Thyroid gland (tissue), 4 donors: ENCODE data around the gene NRG3.

ENCODE experiments used
- CTCF ChIP-seq, 6 experiments: fragments of 200-600 bp in 3 of 6; fragments of 450-650 bp in 3 of 6; sonication (generic) in 3 of 6; IDR thresholded peaks; one replicate each; pipeline ENCODE4 v1.5.1; 2016 to 2019; ENCODE audit warnings: antibody characterized with exemption in 6 of 6, mild to moderate bottlenecking in 2 of 6, inconsistent platforms in 1 of 6, moderate library complexity in 1 of 6
- POLR2A ChIP-seq, 2 donors: fragments of 450-650 bp; IDR thresholded peaks; one replicate each; pipeline ENCODE4 v1.6.1; 2017; ENCODE audit warnings: antibody characterized with exemption in 2 of 2, mild to moderate bottlenecking in 2 of 2, moderate library complexity in 1 of 2

GRCh38 chr10:82572744-82573143, 697.8 kb downstream of the NRG3 start:
- TF ChIP-seq CTCF (IDR thresholded peaks at IDR 0.05) (no peak), POLR2A (IDR thresholded peaks at IDR 0.05) (no peak)
